Stimulated activated naive CD8-positive, alpha-beta T cell treated with anti-CD3 and anti-CD28 coated beads, Interleukin-15, Interleukin-2, amounts not matched to agents 100 ng/mL and 50 ng/mL, for 24 hours (primary cell): Measurements from ENCODE around the gene GTPBP3.
A peak's percentile ranks its signal among the peaks of the same experiment; 100 is the strongest.
"Not testable (repeated sequence)": the region's sequence is repeated elsewhere in the genome, so short reads cannot be mapped to it uniquely, and the experiment has no call there.

Experiments used
- H3K27ac Mint-ChIP-seq: one replicate; pipeline ENCODE4 v1.8.0; 2021; ENCODE audit warnings: mild to moderate bottlenecking, mixed read lengths
- H3K27me3 Mint-ChIP-seq: one replicate; pipeline ENCODE4 v1.8.0; 2021; ENCODE audit warnings: mixed read lengths
- H3K36me3 Mint-ChIP-seq: one replicate; pipeline ENCODE4 v1.8.0; 2021; ENCODE audit warnings: low read depth, mixed read lengths
- H3K4me1 Mint-ChIP-seq: one replicate; pipeline ENCODE4 v1.8.0; 2021; ENCODE audit warnings: low read depth, mixed read lengths
- H3K4me3 Mint-ChIP-seq: one replicate; pipeline ENCODE4 v1.8.0; 2021; ENCODE audit warnings: mild to moderate bottlenecking, mixed read lengths
- H3K9me3 Mint-ChIP-seq: one replicate; pipeline ENCODE4 v1.8.0; 2021; ENCODE audit warnings: mixed read lengths

The GTPBP3 gene, protein sequence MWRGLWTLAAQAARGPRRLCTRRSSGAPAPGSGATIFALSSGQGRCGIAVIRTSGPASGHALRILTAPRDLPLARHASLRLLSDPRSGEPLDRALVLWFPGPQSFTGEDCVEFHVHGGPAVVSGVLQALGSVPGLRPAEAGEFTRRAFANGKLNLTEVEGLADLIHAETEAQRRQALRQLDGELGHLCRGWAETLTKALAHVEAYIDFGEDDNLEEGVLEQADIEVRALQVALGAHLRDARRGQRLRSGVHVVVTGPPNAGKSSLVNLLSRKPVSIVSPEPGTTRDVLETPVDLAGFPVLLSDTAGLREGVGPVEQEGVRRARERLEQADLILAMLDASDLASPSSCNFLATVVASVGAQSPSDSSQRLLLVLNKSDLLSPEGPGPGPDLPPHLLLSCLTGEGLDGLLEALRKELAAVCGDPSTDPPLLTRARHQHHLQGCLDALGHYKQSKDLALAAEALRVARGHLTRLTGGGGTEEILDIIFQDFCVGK

DNA sequence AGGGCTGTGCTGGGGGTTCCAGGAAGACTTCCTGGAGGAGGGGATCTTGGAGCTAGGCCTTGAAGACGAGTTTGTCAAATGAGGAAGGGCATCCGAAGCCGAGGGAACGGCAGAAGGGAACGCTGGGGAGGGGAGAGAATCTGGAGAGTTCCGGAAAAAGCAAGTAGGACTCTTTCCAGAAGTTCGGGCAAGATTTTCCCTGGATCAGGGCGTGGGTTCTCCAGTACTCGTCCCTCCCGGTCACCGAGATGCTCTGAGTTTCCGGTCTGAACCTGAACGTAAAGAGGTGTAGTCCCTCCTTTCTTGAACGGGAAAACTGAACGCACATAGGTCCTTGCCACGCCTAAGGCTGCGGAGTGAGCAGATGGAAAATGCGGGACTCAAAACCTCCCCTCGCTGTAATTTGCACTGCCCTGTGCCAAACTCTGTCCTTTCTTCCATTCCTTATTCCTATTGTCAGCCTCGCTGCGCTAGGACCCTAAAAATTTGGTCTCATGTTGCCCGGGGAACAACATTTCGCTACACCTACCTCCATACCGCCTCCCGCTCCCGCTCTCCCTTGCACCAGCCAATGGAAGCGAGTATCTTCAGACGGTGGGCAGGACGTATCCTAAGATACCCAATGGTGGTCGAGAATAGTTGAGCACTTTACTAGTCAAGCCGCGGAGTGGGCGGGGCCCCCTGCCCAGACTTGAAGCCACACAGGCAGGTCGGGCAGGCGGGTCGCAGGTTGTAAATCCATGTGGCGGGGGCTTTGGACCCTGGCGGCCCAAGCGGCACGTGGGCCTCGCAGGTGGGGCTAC, at the start of gene GTPBP3:
Gene GTPBP3, plus strand, starts transcription at position 682 of the 803 bp plus-strand sequence. Its CDS starts 59 bp downstream, at position 741.
- H3K36me3 Mint-ChIP-seq = peaks cover 10% of the 10 kb centered on the region
- peak within 1 kb of the TSS; percentile 96 for H3K27ac Mint-ChIP-seq
- no peaks in the 10 kb centered on the region for H3K9me3 Mint-ChIP-seq
- peaks cover 41% of the 10 kb centered on the region for H3K4me1 Mint-ChIP-seq
- H3K4me3 Mint-ChIP-seq = peak within 1 kb of the TSS; percentile 94
- no peaks in the 10 kb centered on the region for H3K27me3 Mint-ChIP-seq

DNA sequence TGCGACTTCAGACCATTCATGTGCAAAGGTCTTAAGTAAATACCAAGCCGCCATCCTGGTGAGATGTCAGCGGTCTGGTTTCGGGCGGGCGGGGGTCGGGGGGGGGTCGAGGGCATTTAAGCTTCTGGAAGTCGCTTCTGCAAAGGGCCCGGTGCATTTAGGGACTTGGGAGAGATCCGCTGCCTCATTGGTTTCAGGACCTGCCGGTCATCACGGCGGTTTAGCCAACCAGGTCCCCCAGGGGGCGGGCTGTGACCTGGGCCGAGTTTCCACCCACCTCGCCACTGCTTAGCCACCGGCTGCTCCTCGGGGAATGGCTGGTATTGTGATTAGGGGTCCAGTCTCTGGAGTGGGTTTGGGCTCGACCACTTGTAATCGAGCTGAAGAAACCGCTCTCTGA, 47.9 kb upstream of the GTPBP3 start:
- peaks cover 11% of the 10 kb centered on the region for H3K4me1 Mint-ChIP-seq
- peaks cover 18% of the 10 kb centered on the region for H3K36me3 Mint-ChIP-seq
- no peak overlapping the region for H3K27ac Mint-ChIP-seq
- H3K27me3 Mint-ChIP-seq = no peaks in the 10 kb centered on the region
- H3K9me3 Mint-ChIP-seq = no peaks in the 10 kb centered on the region
- H3K4me3 Mint-ChIP-seq = no peak overlapping the region

DNA sequence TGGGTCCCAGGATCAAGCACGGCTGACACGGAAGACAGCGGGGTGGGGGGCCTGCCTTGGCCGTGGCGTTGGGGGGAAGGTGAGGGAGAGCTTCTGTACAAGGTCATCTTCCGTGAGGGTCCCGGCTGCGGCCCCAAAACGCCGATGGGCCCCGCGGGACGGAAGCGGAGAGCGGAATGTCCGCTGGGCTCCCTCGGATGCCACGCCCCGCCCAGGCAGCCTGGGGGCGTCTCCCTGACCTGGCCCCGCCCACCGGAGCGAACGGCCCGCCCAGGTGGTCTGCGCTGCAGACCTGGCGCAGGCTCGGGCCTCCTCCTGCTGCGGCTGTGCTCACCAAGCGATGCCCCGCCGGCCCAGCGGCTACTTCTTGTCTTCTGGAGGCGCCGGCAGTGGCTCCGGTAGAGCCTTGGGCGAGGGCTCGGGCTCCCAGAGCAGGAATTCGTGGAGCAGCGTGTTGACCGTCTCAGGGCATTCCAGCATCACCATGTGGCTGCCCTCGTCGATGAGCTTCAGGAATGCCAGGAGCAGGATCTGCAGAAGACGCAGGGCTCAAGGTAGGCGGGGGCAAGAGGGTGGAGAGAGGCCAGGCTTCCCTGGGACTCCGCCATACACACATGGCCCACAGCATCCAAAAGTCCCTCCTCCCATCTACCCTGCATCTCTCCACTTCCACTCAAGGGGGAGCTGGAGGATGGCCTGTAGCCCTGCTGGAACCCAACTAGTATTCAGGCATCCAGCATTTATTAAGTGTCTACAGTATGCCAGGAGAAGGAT, 44.9 kb upstream of the GTPBP3 start:
- H3K4me1 Mint-ChIP-seq = peaks cover 23% of the 10 kb centered on the region
- peaks cover 8% of the 10 kb centered on the region for H3K36me3 Mint-ChIP-seq
- peak overlapping the region; percentile 81 for H3K27ac Mint-ChIP-seq
- H3K9me3 Mint-ChIP-seq = no peaks in the 10 kb centered on the region
- peak overlapping the region; percentile 88 for H3K4me3 Mint-ChIP-seq
- H3K27me3 Mint-ChIP-seq = no peaks in the 10 kb centered on the region

DNA sequence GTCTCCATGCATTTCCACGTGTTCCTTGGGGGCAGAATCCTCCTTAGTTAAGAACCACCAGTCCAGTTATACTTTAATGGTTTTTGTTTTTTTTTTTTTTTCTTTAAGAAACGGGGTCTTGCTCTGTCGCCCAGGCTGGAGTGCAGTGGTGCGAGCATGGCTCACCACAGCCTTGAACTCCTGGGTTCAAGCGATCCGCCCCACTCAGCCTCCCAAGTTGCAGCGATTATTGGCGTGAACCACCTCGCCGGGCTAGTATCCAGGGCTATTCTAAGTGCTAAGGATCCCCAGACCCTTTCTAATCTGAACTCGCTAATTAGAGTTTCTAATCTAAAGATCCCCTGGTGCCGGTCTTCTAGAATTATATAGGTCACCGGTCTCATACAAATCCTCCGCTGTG, 43.7 kb upstream of the GTPBP3 start:
- H3K4me3 Mint-ChIP-seq = no peak overlapping the region
- no peaks in the 10 kb centered on the region for H3K27me3 Mint-ChIP-seq
- no peaks in the 10 kb centered on the region for H3K9me3 Mint-ChIP-seq
- H3K4me1 Mint-ChIP-seq = peaks cover 23% of the 10 kb centered on the region
- no peak overlapping the region for H3K27ac Mint-ChIP-seq
- H3K36me3 Mint-ChIP-seq = peaks cover 13% of the 10 kb centered on the region

DNA sequence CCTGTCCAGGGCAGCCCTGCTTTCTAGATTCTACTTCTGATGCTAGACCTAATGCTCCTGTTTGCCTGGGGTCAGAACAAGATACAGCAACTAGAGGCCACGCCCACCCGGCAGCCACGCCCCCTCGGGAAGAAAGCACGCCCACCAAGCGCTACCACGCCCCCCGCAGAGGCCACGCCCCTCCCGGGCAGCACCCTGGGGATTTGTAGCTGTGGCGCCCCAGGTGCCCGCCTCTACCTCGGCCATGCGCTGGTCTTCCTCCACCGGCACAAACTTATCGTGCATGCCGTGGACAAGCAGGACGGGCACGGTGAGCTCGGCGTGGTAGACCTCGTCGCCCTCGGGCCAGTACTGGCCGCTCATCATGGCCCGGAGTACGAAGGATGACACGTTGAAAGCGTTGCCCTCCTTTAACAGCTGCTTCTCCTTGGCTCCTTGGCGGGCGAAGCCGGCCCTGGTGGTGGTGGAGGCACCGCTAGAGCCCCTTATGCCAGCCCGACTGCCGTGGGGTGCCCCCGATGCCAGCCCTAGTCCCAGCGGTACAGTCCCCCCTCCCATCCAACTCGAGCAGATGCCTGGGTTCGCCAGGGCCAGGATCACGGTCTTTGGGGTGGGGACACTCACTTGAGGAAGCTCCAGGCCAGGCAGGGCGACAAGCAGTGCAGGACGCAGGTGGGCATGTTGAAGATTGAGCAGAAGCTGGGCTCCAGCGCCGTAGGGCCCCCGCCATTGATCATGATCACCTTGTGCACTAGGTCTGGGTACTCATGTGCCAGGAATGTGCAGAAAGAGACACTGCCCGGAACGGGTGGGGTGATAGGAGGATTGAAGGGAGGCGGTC, 43.1 kb upstream of the GTPBP3 start:
- no peaks in the 10 kb centered on the region for H3K27me3 Mint-ChIP-seq
- no peaks in the 10 kb centered on the region for H3K9me3 Mint-ChIP-seq
- H3K36me3 Mint-ChIP-seq = peaks cover 13% of the 10 kb centered on the region
- no peak overlapping the region for H3K27ac Mint-ChIP-seq
- H3K4me1 Mint-ChIP-seq = peaks cover 23% of the 10 kb centered on the region
- H3K4me3 Mint-ChIP-seq = no peak overlapping the region

DNA sequence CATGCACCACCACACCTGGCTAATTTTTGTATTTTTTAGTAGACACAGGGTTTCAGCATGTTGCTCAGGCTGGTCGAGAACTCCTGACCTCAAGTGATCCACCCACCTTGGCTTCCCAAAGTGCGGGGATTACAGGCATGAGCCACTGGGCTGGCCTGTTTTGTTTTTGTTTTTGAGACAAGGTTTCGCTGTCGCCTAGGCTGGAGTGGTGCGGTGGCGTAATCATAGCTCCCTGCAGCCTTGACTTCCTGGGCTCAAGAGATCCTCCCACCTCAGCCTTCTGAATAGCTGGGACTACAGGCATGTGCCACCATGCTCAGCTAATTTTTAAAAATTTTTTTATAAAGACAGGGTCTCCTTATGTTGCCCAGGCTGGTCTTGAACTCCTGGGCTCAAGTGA, 41.8 kb upstream of the GTPBP3 start:
- H3K27me3 Mint-ChIP-seq, H3K4me3 Mint-ChIP-seq, H3K27ac Mint-ChIP-seq, H3K9me3 Mint-ChIP-seq: not testable (repeated sequence)
- H3K4me1 Mint-ChIP-seq = peaks cover 23% of the 10 kb centered on the region
- peaks cover 13% of the 10 kb centered on the region for H3K36me3 Mint-ChIP-seq

DNA sequence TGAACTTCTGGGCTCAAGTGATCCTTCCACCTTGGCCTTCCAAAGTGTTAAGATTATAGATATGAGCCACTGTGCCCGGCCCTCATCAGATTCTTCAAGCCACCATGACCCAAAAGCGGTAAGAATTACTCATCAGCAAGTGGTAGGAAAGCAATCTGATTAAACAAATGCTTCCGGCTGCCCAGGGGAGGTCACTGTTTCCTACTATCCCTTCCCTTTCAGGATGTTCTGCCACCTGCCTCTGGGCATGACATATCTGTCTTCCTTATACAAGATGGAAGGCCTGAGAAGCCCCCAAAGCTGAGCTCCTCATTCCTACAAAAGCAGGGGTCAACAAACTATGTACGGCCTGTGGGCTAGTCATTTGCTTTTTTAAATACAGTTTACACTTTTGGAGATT, 41.1 kb upstream of the GTPBP3 start:
- Mint-ChIP-seq H3K27ac (no peak overlapping the region), H3K4me3 (no peak overlapping the region), H3K27me3 (no peaks in the 10 kb centered on the region), H3K4me1 (peaks cover 23% of the 10 kb centered on the region), H3K9me3 (no peaks in the 10 kb centered on the region), H3K36me3 (peaks cover 13% of the 10 kb centered on the region)

DNA sequence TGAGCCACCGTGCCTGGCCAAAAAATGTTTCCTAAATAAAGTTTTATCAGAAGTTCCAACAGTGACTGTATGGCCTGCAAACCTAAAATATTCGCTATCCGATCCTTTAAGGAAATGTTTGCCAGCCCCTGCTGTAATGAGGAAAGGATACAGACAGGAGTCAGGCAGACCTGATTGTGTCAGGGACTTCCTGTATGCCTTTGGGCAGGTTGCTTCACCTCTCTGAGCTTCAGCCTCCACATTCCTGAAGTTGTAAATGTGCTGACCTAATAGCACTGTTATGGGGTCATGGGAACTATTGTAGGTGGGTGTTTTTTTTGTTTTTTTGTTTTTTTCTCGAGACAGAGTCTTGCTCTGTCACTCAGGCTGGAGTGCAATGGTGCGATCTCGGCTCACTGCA, 40.4 kb upstream of the GTPBP3 start:
- Mint-ChIP-seq H3K27ac (no peak overlapping the region), H3K4me1 (peaks cover 22% of the 10 kb centered on the region), H3K27me3 (no peaks in the 10 kb centered on the region), H3K4me3 (no peak overlapping the region), H3K9me3 (no peaks in the 10 kb centered on the region), H3K36me3 (peaks cover 15% of the 10 kb centered on the region)

DNA sequence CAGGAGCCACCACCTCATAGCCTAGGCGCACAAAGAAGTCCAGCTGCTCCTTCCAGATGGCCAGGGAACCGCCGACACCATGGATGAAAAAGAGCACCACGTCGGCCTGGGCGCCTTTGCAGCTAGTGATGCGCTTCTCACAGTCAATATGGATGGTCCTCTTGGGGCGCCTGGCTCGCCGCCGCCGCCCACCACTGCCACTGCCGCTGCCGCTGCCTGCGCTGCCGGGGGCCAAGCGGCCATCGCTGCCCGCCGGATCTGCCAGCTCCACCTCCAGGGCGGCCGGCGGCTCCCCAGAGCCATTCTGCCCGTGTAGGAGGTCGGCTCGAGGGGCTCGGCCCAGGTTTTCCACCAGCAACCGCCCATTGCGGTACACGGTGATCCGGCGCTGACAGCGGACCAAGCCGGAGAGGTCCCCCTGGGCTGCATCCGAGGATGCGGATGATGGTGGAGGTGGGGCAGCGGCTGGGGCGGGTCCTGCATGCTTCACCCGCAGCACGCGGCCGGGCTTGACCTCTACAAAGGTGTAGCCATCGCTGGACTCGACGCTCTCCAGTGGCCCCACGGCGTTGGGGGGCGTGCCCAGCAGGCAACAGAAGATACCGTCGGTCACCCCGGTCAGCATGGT, 36.2 kb upstream of the GTPBP3 start:
- Mint-ChIP-seq H3K4me1 (peaks cover 35% of the 10 kb centered on the region), H3K27ac (no peak overlapping the region), H3K27me3 (no peaks in the 10 kb centered on the region), H3K4me3 (no peak overlapping the region), H3K9me3 (no peaks in the 10 kb centered on the region), H3K36me3 (peaks cover 14% of the 10 kb centered on the region)

DNA sequence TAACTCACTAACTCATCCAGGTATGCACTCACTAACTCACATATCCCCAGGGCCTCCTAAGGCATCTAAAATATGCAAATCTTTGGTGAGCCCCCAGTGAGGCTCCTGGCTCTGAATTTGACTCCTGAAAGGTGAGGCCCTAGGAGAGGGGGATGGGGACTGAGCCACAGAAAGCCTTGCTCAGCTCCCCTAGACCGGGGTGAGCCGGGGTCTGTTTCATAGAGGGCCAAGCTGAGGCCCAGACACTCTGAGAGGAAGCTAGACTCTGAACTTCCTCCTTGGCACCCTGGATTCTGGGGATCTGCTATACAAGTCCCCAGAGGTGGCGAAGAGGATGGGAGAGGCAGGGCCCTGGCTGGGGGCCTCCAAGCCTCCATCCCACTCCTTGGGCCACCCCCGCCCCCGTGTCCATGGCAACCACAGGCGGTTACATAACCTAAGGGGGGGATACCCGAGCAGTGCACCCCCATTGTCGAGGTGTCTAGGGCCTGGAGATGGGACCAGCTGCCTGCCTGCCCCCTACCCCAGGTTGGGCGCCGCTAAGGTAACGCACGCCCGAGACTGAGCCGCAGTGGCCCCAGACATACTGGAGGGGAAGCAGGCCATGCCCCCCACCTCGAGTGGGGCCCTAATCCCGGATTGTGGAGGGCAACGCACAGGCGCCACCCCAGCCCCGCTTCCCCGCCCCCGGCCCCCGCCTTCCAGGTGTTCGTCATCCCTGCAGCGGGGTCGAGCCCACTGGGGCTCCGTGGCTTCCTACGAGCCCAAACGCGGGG, 34.8 kb upstream of the GTPBP3 start:
- no peak overlapping the region for H3K27ac Mint-ChIP-seq
- H3K4me1 Mint-ChIP-seq = peaks cover 43% of the 10 kb centered on the region
- H3K36me3 Mint-ChIP-seq = peaks cover 11% of the 10 kb centered on the region
- no peaks in the 10 kb centered on the region for H3K9me3 Mint-ChIP-seq
- H3K27me3 Mint-ChIP-seq = no peaks in the 10 kb centered on the region
- peak overlapping the region; percentile 63 for H3K4me3 Mint-ChIP-seq

DNA sequence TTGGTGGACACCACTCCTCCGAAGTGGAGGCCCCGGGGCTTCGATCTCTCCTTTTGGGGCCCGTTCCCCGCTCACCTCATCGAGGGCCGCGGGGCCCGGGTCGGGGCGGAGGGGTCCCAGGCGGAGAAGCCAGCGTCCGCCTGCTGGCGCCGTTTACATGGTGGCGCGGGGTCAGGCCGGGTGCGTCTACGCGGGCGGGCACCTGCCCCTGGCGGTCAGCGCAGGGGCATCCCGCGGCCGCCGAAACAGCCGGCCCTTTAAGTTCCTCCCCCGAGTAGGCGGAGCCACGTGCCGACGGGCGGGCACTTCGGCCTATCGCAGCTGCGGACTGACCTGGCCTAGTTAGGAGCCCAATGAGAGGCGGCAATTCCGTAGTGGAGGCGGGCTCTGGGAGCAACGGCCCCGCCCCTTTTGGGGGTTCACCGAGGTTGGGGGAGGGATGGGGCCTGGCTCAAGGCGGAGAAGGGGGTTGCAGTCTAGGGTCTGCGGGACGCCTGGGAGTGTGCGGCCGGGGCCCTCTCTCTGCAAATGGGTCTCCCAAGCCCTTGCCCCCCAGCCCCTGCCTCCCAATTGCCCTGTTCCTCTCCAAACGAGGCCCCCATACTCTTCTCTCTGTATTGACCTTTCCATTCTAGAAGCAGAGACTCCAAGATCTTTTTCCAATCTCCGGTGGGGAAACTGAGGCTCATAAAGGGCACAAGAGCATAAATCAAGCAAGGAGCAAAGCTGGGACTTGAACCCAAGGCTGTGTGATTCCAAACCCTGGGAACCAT, 34.0 kb upstream of the GTPBP3 start, which contains the start of gene ABHD8:
Gene ABHD8, minus strand, starts transcription at position 259 of the 773 bp plus-strand sequence. CDS start 1,809 bp downstream, outside the sequence.
- H3K27me3 Mint-ChIP-seq = no peaks in the 10 kb centered on the region
- H3K4me3 Mint-ChIP-seq = peak within 1 kb of the TSS; percentile 63
- no peak within 1 kb of the TSS for H3K27ac Mint-ChIP-seq
- H3K9me3 Mint-ChIP-seq = no peaks in the 10 kb centered on the region
- H3K4me1 Mint-ChIP-seq = peaks cover 48% of the 10 kb centered on the region
- peaks cover 9% of the 10 kb centered on the region for H3K36me3 Mint-ChIP-seq

DNA sequence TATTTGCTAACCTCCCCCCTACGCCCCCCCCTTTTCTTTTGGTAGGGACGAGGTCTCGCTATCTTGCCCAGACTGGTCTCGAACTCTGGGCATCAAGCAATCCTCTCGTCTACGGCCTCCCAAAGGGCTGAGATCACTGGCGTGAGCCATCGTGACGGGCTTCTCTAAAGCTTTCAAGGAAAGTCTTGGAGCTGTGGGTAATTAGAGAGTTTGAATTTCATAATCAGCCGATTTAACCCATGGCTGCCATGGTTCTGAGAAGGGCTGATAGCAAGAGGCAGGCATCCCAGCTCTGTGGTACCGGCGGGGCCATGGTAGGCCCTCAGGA, 33.4 kb upstream of the GTPBP3 start:
- no peak overlapping the region for H3K27ac Mint-ChIP-seq
- peak overlapping the region; percentile 63 for H3K4me3 Mint-ChIP-seq
- no peaks in the 10 kb centered on the region for H3K27me3 Mint-ChIP-seq
- peaks cover 8% of the 10 kb centered on the region for H3K36me3 Mint-ChIP-seq
- H3K4me1 Mint-ChIP-seq = peaks cover 49% of the 10 kb centered on the region
- no peaks in the 10 kb centered on the region for H3K9me3 Mint-ChIP-seq
